Measurements from ENCODE around the gene SCAMP2. TPM values are rescaled to one million over a fixed set of nuclear protein-coding genes. Genes with fewer than 3 reads are reported as not detected.

The SCAMP2 gene
- total RNA-seq, 1 experiment from 2014 or later, result 97.4 TPM

GRCh38 chr15:74801311-74801997, 71.7 kb downstream of the SCAMP2 start:
- Histone ChIP-seq H3K36me3 (ENCODE audit: control insufficient read depth, insufficient read depth, low read length) (peaks cover 6% of the 10 kb centered on the region), H3K27me3 (replicated peaks; ENCODE audit: control insufficient read depth, insufficient read depth, low read length) (no peaks in the 10 kb centered on the region), H3K4me1 (no peaks in the 10 kb centered on the region), H3K4me3 (ENCODE audit: low read depth, low read length) (no peak overlapping the region), H3K9me3 (no peaks in the 10 kb centered on the region)
- H3K4me1 Mint-ChIP-seq (ENCODE audit: low read depth, unreplicated experiment), result no peaks in the 10 kb centered on the region
- peaks cover 32% of the 10 kb centered on the region for H3K36me3 Mint-ChIP-seq (ENCODE audit: insufficient read depth, unreplicated experiment)
- no TSS peak for BruUV-seq (replicated peaks)
- ChIA-PET CTCF (interaction anchor here (2.8 kb wide), 1 partner anchor 31 kb away, joined by 12 read pairs; no protein-coding TSS in a partner anchor), POLR2A (no interaction called here)
- peak in 1 of 2 experiments; percentile 22 for DNase-seq
- TF ChIP-seq, protein P1, sequence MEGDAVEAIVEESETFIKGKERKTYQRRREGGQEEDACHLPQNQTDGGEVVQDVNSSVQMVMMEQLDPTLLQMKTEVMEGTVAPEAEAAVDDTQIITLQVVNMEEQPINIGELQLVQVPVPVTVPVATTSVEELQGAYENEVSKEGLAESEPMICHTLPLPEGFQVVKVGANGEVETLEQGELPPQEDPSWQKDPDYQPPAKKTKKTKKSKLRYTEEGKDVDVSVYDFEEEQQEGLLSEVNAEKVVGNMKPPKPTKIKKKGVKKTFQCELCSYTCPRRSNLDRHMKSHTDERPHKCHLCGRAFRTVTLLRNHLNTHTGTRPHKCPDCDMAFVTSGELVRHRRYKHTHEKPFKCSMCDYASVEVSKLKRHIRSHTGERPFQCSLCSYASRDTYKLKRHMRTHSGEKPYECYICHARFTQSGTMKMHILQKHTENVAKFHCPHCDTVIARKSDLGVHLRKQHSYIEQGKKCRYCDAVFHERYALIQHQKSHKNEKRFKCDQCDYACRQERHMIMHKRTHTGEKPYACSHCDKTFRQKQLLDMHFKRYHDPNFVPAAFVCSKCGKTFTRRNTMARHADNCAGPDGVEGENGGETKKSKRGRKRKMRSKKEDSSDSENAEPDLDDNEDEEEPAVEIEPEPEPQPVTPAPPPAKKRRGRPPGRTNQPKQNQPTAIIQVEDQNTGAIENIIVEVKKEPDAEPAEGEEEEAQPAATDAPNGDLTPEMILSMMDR (IDR thresholded peaks at IDR 0.05; ENCODE audit: insufficient read depth in 1 of 2, low read depth in 1 of 2, low read length in 1 of 2, severe bottlenecking in 1 of 2, unreplicated experiment in 1 of 2), result no peak
- no peaks in the 10 kb centered on the region for H3K9me3 Mint-ChIP-seq (ENCODE audit: unreplicated experiment)
- H3K4me3 Mint-ChIP-seq (ENCODE audit: unreplicated experiment), result no peak overlapping the region
- intact Hi-C loops (cut with micrococcal nuclease; ENCODE audit: unreplicated experiment), result loop anchor here (2.0 kb wide), 1 partner anchor 19 kb away; the partner anchor contains the start of gene CSK
- no peaks in the 10 kb centered on the region for H3K27me3 Mint-ChIP-seq (ENCODE audit: insufficient read depth, unreplicated experiment)
- no peak overlapping the region for H3K27ac Mint-ChIP-seq (ENCODE audit: unreplicated experiment)

DNA sequence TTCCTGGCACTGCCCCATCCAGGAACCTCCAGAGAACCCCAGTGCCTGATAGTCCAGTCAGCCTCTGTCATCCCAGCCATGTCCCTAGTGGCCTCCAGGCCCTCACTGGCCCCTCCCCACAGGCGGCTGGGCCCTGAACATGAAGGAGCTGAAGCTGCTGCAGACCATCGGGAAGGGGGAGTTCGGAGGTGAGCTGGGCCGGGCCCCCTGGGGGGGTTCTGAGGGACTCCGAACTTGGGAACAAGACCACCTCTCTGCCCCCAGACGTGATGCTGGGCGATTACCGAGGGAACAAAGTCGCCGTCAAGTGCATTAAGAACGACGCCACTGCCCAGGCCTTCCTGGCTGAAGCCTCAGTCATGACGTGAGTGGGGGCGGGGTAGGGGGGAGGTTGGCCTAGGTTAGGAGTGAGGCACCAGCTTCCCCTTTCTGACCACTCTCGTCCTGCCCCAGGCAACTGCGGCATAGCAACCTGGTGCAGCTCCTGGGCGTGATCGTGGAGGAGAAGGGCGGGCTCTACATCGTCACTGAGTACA, 72.5 kb downstream of the SCAMP2 start:
- intact Hi-C loops (cut with micrococcal nuclease; ENCODE audit: unreplicated experiment), result loop anchor here (1.0 to 2.0 kb wide), 2 partner anchors 18 to 29 kb away; partner anchors contain the start of gene CSK

More for the DNA sequence above, 72.5 kb downstream of the SCAMP2 start:
- ChIA-PET CTCF (interaction anchor here (0.7 to 2.8 kb wide), 5 partner anchors 12 to 159 kb away, joined by 3 to 12 read pairs (median 7); partner anchors contain the start of gene LMAN1L), POLR2A (no interaction called here)
- Histone ChIP-seq H3K9me3 (no peaks in the 10 kb centered on the region), H3K4me1 (no peaks in the 10 kb centered on the region), H3K36me3 (ENCODE audit: control insufficient read depth, insufficient read depth, low read length) (peaks cover 6% of the 10 kb centered on the region), H3K27me3 (replicated peaks; ENCODE audit: control insufficient read depth, insufficient read depth, low read length) (no peaks in the 10 kb centered on the region), H3K4me3 (ENCODE audit: low read depth, low read length) (no peak overlapping the region)
- Mint-ChIP-seq H3K27ac (ENCODE audit: unreplicated experiment) (no peak overlapping the region), H3K4me3 (ENCODE audit: unreplicated experiment) (no peak overlapping the region), H3K27me3 (ENCODE audit: insufficient read depth, unreplicated experiment) (no peaks in the 10 kb centered on the region), H3K36me3 (ENCODE audit: insufficient read depth, unreplicated experiment) (peaks cover 32% of the 10 kb centered on the region), H3K9me3 (ENCODE audit: unreplicated experiment) (no peaks in the 10 kb centered on the region), H3K4me1 (ENCODE audit: low read depth, unreplicated experiment) (no peaks in the 10 kb centered on the region)
- BruUV-seq (replicated peaks), result no TSS peak
- DNase-seq, result peak in 1 of 2 experiments; percentile 36
- TF ChIP-seq, protein P1 (IDR thresholded peaks at IDR 0.05; ENCODE audit: insufficient read depth in 1 of 2, low read depth in 1 of 2, low read length in 1 of 2, severe bottlenecking in 1 of 2, unreplicated experiment in 1 of 2), result no peak
